WTC11 (cell line): ENCODE data around the gene PRSS8.

Source experiments
- AFF4 ChIP-seq: sonication (generic); formaldehyde crosslinking; IDR thresholded peaks from 2 replicates; pipeline ENCODE4 v1.8.1; 2023; ENCODE audit warnings: mild to moderate bottlenecking, missing genetic modification reagents, borderline replicate concordance
- ATF3 ChIP-seq: sonication (generic); formaldehyde crosslinking; conservative IDR thresholded peaks from 2 replicates; pipeline ENCODE4 v1.8.1; 2022; ENCODE audit warnings: mild to moderate bottlenecking, missing genetic modification reagents
- CTCF ChIP-seq: fragments of 200-600 bp; IDR thresholded peaks from 2 replicates; pipeline ENCODE4 v1.8.0; 2022; ENCODE audit warnings: antibody characterized with exemption
- NFE2L1 ChIP-seq: sonication (generic); formaldehyde crosslinking; IDR thresholded peaks from 2 replicates; pipeline ENCODE4 v1.8.1; 2023; ENCODE audit warnings: missing genetic modification reagents
- PREB ChIP-seq: sonication (generic); formaldehyde crosslinking; IDR thresholded peaks from 2 replicates; pipeline ENCODE4 v1.8.1; 2022; ENCODE audit warnings: mild to moderate bottlenecking, missing genetic modification reagents, moderate library complexity, borderline replicate concordance

GRCh38 chr16:31093132-31093703, 42.3 kb downstream of the PRSS8 start:
- TF ChIP-seq CTCF, result no peak
- no peak for TF ChIP-seq ATF3 (CRISPR knock-in tag)
- TF ChIP-seq AFF4 (CRISPR knock-in tag), result no peak
- TF ChIP-seq PREB (CRISPR knock-in tag), result no peak
- TF ChIP-seq NFE2L1, result no peak
